GM18868 (cell line): Measurements from ENCODE around the gene MPHOSPH9.

Source experiments
- ATAC-seq: cut with Tn5 transposase; IDR thresholded peaks from one replicate; pipeline ENCODE4 v1.9.1; 2021; ENCODE audit warnings: mild to moderate bottlenecking, moderate library complexity; ENCODE audit not compliant: unreplicated experiment

Gene MPHOSPH9

GRCh38 chr12:123132951-123133619 is 99.9 kb downstream of the MPHOSPH9 start:
- ATAC-seq: no peak

DNA sequence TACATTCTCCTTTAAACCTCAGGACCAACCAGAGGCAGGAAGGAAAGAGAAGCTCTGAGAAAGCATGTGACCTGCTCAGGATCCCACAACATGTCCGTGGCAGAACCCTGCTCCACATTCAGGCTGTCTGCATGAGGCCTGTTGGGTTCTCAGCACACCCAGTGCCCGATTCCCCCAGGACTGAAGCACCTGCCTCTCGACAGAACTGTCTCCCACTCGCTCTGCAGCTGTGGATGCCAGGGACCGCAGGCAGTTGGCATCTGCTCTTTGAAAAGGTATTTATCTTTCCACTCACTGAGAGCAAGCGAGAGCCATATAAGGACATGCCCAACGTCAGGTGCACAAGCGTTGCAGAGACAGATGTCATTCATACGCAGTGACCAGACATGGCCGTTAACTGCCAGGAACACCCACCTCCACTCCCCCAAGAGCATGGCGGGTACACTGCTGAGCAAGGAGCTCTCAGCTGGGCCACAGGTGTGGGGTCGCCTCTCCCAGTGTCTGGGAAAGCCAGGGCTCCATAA is 101.0 kb downstream of the MPHOSPH9 start:
- no peak for ATAC-seq

GRCh38 chr12:123131291-123131832 is 101.6 kb downstream of the MPHOSPH9 start:
- ATAC-seq: no peak

DNA sequence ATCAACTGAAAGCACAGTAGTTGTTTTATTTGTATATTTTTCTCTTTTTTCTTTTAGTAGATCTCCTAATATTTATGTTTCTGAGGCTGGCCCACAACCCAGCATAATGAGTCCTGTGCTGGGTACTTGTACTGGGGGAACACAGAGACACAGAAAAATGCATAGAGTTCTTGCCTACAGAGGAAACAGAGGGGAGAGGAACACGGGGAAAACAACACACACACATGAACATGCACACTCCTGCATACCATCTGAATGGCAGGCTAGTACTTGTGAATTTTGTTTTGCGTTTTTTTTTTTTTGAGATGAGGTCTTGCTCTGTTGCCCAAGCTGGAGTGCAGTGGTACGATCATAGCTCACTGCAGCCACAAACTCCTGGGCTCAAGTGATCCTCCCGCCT is 103.3 kb downstream of the MPHOSPH9 start:
- ATAC-seq: no peak

DNA sequence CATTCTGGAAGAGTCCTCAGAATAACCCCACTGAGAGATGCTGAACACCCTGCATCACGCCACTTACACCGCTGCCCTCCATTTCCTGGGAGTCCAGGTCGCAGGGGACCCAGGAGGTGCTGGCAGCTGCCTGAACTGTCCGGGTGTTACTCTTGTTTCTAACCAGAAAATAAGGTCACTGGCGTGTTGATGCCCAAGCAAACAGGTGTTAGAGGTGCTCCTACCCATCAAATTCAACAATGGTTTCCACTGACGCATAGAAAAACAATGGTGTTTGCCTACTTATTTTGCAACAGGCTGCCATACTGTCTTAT is 105.8 kb downstream of the MPHOSPH9 start:
- ATAC-seq: no peak

DNA sequence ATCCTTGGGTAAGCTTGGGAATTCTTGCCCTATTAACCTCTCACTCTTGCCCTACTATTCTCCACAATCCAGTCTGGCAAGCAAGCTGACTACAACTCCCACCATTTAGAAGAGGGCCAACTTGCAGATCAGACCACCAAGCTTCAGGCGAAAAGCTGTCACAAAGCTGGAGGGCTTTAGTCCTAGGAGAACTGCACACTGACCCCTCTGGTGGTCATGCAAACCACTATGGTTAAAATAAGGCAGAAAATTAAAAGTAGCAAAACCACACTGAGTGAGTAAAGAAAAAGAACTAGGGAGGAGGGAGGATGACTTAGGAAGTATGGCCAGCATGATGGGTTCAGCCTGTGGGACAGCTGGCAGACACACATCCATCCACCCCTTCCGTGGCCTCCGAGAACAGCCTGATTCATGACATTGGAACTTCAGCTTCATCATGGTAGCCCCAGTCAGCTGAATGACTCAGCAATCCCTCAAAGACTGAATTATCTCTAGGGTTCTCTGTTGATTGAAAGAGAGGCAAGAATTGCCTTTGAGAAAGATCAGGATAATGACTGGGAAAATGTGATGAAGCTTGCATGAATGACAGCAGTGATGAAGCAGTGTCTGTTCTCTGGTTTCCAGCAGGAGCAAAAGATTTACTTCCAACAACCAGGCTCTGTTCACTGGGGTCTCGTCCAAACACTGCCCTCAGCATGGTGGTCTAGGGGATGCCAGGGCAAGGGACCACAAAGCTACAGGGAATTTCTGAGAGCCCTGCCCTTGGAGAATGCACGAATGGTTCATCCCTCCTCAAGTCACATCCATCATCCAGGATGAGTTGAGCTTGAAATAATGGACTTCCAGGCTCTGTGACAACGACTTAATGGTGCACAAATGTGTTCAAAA is 106.4 kb downstream of the MPHOSPH9 start:
- ATAC-seq: no peak

GRCh38 chr12:123122626-123123025 is 110.3 kb downstream of the MPHOSPH9 start:
- no peak for ATAC-seq

- no peak for ATAC-seq
These were observed 111.3 kb downstream of the MPHOSPH9 start for GRCh38 chr12:123121670-123122069.

- ATAC-seq: no peak
These were observed 112.3 kb downstream of the MPHOSPH9 start for GRCh38 chr12:123120452-123121166.

DNA sequence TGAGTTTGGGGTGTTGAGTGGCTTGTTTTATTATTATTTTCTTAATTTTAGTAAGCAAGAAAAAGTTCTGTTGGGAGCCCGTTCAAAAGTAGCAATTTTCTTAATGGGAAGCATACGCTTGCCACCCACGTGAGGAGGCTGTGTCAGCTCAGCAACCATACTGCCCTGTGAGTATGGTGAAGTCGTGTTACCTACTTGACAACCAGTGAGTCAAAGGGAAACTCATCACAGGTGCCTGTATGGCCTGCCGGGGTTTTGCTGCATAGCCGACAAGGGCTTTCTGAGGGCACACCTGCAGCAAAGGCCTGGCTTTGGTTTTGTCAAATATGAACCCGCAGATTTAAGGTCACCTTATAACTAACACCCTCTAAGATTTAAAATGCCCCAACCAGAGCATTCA is 113.1 kb downstream of the MPHOSPH9 start:
- ATAC-seq: peak; percentile 94

GRCh38 chr12:123118497-123118896 is 114.4 kb downstream of the MPHOSPH9 start:
- no peak for ATAC-seq

DNA sequence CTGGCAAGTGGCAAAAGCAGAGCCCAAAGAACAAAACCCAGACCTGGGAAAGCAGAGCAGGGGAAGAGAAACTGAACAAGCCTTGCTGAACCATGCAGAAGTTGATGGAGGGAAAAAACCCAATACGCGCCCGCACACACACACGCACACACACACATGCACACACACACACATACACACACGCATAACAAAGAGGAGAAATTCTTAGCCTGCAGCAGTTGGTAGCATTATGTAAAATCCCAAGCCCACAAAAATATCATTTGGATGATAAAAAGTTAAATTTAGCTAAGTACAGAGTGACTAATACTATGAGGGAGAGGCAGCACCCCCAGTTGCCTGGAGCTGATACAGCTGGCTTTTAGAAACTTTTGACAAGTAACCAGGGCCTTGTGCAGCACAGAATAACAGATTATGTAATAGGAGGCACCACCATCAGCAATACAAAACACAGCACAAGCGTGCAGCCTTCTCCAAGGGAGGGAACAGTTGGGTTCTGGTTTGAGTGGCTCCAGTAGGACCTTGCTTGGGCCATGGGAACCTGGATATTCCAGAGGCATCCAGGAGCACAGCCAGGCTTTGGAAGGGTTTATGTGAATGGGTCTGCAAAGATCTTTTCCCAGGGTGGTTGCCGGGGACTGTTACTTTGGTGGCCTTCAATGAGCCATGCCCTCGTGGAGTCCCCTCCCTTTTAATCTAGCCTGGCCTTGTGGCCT is 117.4 kb downstream of the MPHOSPH9 start:
- no peak for ATAC-seq

- ATAC-seq: no peak
These were observed 118.4 kb downstream of the MPHOSPH9 start for GRCh38 chr12:123114304-123115083.

DNA sequence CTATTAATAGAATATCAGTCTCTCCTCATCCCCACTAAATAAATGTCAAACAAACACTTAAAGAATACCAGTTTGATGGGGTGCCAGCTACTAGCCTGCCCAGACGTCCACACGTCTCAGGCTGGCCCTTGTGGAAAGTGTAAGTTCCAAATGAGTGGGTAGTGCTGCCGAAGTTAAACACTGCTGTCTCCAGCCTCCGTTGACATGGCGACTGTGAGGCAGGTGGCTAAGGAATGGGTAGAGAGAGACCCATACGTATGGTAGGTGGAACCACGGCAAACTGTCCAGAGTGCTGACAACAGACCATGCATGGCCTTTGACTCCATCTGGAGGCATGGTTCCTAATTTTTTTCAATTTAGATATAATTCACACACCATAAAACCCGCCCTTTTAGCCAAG is 119.9 kb downstream of the MPHOSPH9 start:
- ATAC-seq: no peak

- no peak for ATAC-seq
These were observed 121.3 kb downstream of the MPHOSPH9 start for GRCh38 chr12:123111498-123112165.

GRCh38 chr12:123109319-123109772 is 123.6 kb downstream of the MPHOSPH9 start:
- ATAC-seq: no peak

GRCh38 chr12:123108682-123109066 is 124.3 kb downstream of the MPHOSPH9 start:
- ATAC-seq: no peak

DNA sequence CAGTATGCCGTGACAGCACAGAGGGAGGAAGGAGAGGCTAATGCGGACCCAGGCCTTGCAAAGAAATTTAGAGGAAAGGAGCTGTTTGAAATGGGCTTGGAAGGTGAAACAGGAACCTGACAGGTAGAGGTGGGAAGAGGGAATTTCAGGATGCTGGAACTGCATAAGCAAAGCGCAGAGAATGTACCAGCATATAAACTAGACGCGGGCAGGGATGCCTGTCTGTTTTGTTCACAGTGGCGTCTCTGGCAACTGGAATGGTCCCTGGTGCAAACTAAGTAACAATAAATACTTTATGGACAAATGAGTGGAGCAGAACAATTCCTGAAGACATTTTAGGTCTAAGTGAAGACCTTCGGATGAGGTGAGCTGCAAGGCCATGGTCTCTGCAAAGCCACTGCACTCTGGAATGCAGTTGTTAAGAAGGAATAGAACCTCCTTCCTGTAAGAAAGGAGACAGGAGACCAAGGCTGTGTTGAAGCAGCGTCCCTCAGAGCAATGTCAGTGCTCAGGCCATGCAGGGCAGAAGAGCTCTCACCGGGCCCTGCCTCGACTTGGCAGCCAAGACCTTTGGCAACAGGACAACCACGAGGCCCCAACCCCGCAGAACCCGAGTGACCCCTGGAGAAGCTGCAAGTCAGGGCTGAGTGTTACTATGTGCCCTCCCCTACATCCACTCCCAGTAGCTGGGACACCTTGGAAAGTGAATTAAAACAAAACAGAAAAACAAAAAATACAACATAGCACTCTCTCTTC is 124.8 kb downstream of the MPHOSPH9 start:
- no peak for ATAC-seq
